HepG2 (cell line): ENCODE data around the gene SLC2A4. TPM values are rescaled to one million over a fixed set of nuclear protein-coding genes. Genes with fewer than 3 reads are reported as not detected.

Experiments used
- CHD4 ChIP-seq: fragments of 200-600 bp; sonication (generic); IDR thresholded peaks from 2 replicates; pipeline ENCODE4 v1.7.0; 2017; ENCODE audit warnings: mild to moderate bottlenecking, low read length, borderline replicate concordance
- ELF4 ChIP-seq: sonication (generic); formaldehyde crosslinking; IDR thresholded peaks from 2 replicates; pipeline ENCODE4 v1.5.0; 2020; ENCODE audit warnings: missing genetic modification reagents, mild to moderate bottlenecking, moderate library complexity, borderline replicate concordance
- FOXA3 ChIP-seq: IDR thresholded peaks from 2 replicates; pipeline ENCODE4 v1.6.1; 2016; ENCODE audit warnings: missing genetic modification reagents, missing compliant biosample characterization
- HNF4A ChIP-seq: sonication (generic); formaldehyde crosslinking; IDR thresholded peaks from 2 replicates; pipeline ENCODE4 v1.4.0; 2020; ENCODE audit warnings: missing genetic modification reagents
- KAT8 ChIP-seq: IDR thresholded peaks from 2 replicates; pipeline ENCODE4 v1.6.1; 2016; ENCODE audit warnings: missing genetic modification reagents, missing compliant biosample characterization
- MAFK ChIP-seq, 2 experiments: IDR thresholded peaks in 1 of 2; conservative IDR thresholded peaks in 1 of 2; 2 replicates each; pipeline ENCODE4 v1.6.1; 2011; ENCODE audit warnings: improper control_type of control experiment in 2 of 2, low read length in 2 of 2
- NR2F1 ChIP-seq, 2 experiments: fragments of 450-650 bp in 1 of 2; formaldehyde crosslinking in 1 of 2; IDR thresholded peaks; 2 replicates each; pipeline versions ENCODE4 v1.5.0 to v1.6.1; 2016 to 2020; ENCODE audit warnings: mild to moderate bottlenecking in 1 of 2, missing compliant biosample characterization in 1 of 2, missing genetic modification reagents in 1 of 2, moderate library complexity in 1 of 2
- POGZ ChIP-seq: sonication (generic); formaldehyde crosslinking; IDR thresholded peaks from 2 replicates; pipeline ENCODE4 v1.4.0; 2020; ENCODE audit warnings: mild to moderate bottlenecking, missing genetic modification reagents
- POLR2AphosphoS2 ChIP-seq: IDR thresholded peaks from 2 replicates; pipeline ENCODE4 v1.6.1; 2011; ENCODE audit warnings: low read depth, low read length, improper control_type of control experiment
- RAD51 ChIP-seq: fragments of 450-650 bp; IDR thresholded peaks from 2 replicates; pipeline ENCODE4 v1.6.1; 2016; ENCODE audit warnings: borderline replicate concordance
- RFXAP ChIP-seq: sonication (generic); formaldehyde crosslinking; IDR thresholded peaks from 2 replicates; pipeline ENCODE4 v1.4.0; 2020; ENCODE audit warnings: missing genetic modification reagents, borderline replicate concordance
- SYNCRIP ChIP-seq: fragments of 200-400 bp; formaldehyde crosslinking; IDR thresholded peaks from 2 replicates; pipeline ENCODE4 v1.6.1; 2018; ENCODE audit warnings: mild to moderate bottlenecking, low read depth, low read length; ENCODE audit not compliant: insufficient read depth
- YEATS4 ChIP-seq: sonication (generic); formaldehyde crosslinking; IDR thresholded peaks from 2 replicates; pipeline ENCODE4 v1.4.0; 2020; ENCODE audit warnings: missing genetic modification reagents, borderline replicate concordance
- ZBTB7A ChIP-seq: sonication (generic); formaldehyde crosslinking; IDR thresholded peaks from 2 replicates; pipeline ENCODE4 v1.8.0; 2022; ENCODE audit warnings: mild to moderate bottlenecking, missing genetic modification reagents
- ZNF10 ChIP-seq: sonication (generic); formaldehyde crosslinking; IDR thresholded peaks from 2 replicates; pipeline ENCODE4 v1.4.0; 2020; ENCODE audit warnings: mild to moderate bottlenecking, low read depth, missing genetic modification reagents, borderline replicate concordance
- ZNF207 ChIP-seq: fragments of 450-650 bp; IDR thresholded peaks from 2 replicates; pipeline ENCODE4 v1.6.1; 2016; ENCODE audit warnings: antibody characterized with exemption, borderline replicate concordance
- ZNF232 ChIP-seq: sonication (generic); formaldehyde crosslinking; IDR thresholded peaks from 2 replicates; pipeline ENCODE4 v1.4.0; 2020; ENCODE audit warnings: missing genetic modification reagents, borderline replicate concordance
- ZNF703 ChIP-seq: sonication (generic); formaldehyde crosslinking; IDR thresholded peaks from 2 replicates; pipeline ENCODE4 v1.5.1; 2020; ENCODE audit warnings: missing genetic modification reagents, mild to moderate bottlenecking, moderate library complexity, borderline replicate concordance
- polyA plus RNA-seq, 8 experiments: library from polyadenylated mRNA; depleted of rRNA in 3 of 8; stranded (reverse) in 7 of 8; unstranded in 1 of 8; fragments of >200 nt; fragmentation: Illumina TruSeq in 4 of 8; extraction: Trizol in 4 of 8; gene quantifications; 2 replicates each; pipeline versions ENCODE4 v1.2.1 to v1.2.3, GENCODE V29; 2011 to 2016; ENCODE audit warnings: low read depth in 4 of 8, missing spikeins in 1 of 8, mixed read lengths in 1 of 8; ENCODE audit not compliant: insufficient read depth in 1 of 8
- total RNA-seq, 5 experiments: library from RNA; depleted of rRNA; stranded (reverse); fragments of >200 nt; fragmentation: Illumina TruSeq; extraction: Trizol; gene quantifications; 2 replicates each; pipeline ENCODE4 v1.2.3, GENCODE V29; 2016; ENCODE audit warnings: low read depth in 1 of 5
- TF ChIP-seq, protein P1 (sequence below): sonication (generic); formaldehyde crosslinking; IDR thresholded peaks from 2 replicates; pipeline ENCODE4 v1.4.0; 2020; ENCODE audit warnings: missing genetic modification reagents
- TF ChIP-seq, protein P2 (sequence below): IDR thresholded peaks from 2 replicates; pipeline ENCODE4 v1.6.1; 2018; ENCODE audit warnings: missing genetic modification reagents
- TF ChIP-seq, protein P3 (sequence below): sonication (generic); formaldehyde crosslinking; IDR thresholded peaks from 2 replicates; pipeline ENCODE4 v1.5.0; 2020; ENCODE audit warnings: mild to moderate bottlenecking, missing genetic modification reagents, borderline replicate concordance
- TF ChIP-seq, protein P4 (sequence below): sonication (generic); IDR thresholded peaks from 2 replicates; pipeline ENCODE4 v1.6.1; 2016; ENCODE audit warnings: low read depth, borderline replicate concordance

Gene SLC2A4
- total and polyA plus RNA-seq, 2 of the 13 experiments (the other 11 are each of a cell fraction or from before 2014, with no cell fraction given) = 4.9 to 5.8 TPM

DNA sequence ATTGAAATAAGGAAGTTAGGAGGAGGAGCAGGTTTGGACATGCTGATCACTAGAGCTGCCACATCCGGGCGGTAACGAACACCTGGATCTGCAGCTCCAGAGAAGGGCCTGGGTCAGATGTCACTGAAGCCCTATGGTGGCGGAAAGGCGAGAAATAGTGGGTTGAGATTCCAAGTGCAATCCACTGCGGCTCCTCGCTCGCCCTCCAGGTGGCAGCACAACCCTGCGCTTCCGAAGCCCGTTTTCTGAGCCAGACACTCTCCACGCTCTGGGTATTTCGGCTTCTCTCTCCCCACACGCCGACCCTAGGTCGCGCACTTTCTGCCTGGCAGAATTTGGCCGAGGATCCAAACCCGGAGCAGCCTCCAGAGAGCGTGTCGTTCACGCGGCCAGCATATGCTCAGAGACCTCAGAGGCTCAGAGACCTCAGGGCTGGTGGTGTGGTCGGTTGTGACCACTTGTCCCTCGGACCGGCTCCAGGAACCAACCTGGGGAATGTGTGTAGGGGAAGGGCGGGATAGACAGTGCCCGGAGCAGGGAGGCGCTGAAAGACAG lies 922 bp upstream of the SLC2A4 start (continued):
- TF ChIP-seq, protein P1, sequence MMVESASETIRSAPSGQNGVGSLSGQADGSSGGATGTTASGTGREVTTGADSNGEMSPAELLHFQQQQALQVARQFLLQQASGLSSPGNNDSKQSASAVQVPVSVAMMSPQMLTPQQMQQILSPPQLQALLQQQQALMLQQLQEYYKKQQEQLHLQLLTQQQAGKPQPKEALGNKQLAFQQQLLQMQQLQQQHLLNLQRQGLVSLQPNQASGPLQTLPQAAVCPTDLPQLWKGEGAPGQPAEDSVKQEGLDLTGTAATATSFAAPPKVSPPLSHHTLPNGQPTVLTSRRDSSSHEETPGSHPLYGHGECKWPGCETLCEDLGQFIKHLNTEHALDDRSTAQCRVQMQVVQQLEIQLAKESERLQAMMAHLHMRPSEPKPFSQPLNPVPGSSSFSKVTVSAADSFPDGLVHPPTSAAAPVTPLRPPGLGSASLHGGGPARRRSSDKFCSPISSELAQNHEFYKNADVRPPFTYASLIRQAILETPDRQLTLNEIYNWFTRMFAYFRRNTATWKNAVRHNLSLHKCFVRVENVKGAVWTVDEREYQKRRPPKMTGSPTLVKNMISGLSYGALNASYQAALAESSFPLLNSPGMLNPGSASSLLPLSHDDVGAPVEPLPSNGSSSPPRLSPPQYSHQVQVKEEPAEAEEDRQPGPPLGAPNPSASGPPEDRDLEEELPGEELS (CRISPR knock-in tag) = no peak
- TF ChIP-seq, protein P2, sequence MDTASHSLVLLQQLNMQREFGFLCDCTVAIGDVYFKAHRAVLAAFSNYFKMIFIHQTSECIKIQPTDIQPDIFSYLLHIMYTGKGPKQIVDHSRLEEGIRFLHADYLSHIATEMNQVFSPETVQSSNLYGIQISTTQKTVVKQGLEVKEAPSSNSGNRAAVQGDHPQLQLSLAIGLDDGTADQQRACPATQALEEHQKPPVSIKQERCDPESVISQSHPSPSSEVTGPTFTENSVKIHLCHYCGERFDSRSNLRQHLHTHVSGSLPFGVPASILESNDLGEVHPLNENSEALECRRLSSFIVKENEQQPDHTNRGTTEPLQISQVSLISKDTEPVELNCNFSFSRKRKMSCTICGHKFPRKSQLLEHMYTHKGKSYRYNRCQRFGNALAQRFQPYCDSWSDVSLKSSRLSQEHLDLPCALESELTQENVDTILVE (CRISPR knock-in tag) = peak; percentile 71; the same call in 1 of the 2 replicates
- TF ChIP-seq ZNF10 (no peak), MAFK (conservative IDR thresholded peaks at IDR 0.05 in 1 of 2, IDR thresholded peaks at IDR 0.05 in 1 of 2; ENCODE audit: low read length in 2 of 2) (no peak), HNF4A (CRISPR knock-in tag) (no peak), ZNF232 (CRISPR knock-in tag) (no peak), SYNCRIP (no peak), RFXAP (CRISPR knock-in tag) (no peak; the same call in 1 of the 2 replicates), FOXA3 (CRISPR knock-in tag) (peak; percentile 37; the same call in 1 of the 2 replicates), POLR2AphosphoS2 (no peak), YEATS4 (CRISPR knock-in tag) (no peak; the same call in 1 of the 2 replicates), ELF4 (no peak), KAT8 (peak; percentile 52; the same call in 1 of the 2 replicates), POGZ (CRISPR knock-in tag) (peak; percentile 24), CHD4 (no peak), ZNF207 (no peak), ZNF703 (CRISPR knock-in tag) (peak; percentile 42; the same call in 1 of the 2 replicates), RAD51 (no peak), NR2F1 (CRISPR knock-in tag; IDR thresholded peaks at IDR 0.05) (no peak), ZBTB7A (CRISPR knock-in tag) (no peak)
- TF ChIP-seq, protein P3, sequence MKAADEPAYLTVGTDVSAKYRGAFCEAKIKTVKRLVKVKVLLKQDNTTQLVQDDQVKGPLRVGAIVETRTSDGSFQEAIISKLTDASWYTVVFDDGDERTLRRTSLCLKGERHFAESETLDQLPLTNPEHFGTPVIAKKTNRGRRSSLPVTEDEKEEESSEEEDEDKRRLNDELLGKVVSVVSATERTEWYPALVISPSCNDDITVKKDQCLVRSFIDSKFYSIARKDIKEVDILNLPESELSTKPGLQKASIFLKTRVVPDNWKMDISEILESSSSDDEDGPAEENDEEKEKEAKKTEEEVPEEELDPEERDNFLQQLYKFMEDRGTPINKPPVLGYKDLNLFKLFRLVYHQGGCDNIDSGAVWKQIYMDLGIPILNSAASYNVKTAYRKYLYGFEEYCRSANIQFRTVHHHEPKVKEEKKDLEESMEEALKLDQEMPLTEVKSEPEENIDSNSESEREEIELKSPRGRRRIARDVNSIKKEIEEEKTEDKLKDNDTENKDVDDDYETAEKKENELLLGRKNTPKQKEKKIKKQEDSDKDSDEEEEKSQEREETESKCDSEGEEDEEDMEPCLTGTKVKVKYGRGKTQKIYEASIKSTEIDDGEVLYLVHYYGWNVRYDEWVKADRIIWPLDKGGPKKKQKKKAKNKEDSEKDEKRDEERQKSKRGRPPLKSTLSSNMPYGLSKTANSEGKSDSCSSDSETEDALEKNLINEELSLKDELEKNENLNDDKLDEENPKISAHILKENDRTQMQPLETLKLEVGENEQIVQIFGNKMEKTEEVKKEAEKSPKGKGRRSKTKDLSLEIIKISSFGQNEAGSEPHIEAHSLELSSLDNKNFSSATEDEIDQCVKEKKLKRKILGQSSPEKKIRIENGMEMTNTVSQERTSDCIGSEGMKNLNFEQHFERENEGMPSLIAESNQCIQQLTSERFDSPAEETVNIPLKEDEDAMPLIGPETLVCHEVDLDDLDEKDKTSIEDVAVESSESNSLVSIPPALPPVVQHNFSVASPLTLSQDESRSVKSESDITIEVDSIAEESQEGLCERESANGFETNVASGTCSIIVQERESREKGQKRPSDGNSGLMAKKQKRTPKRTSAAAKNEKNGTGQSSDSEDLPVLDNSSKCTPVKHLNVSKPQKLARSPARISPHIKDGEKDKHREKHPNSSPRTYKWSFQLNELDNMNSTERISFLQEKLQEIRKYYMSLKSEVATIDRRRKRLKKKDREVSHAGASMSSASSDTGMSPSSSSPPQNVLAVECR (CRISPR knock-in tag) = peak; percentile 57; the same call in 1 of the 2 replicates
- TF ChIP-seq, protein P4, sequence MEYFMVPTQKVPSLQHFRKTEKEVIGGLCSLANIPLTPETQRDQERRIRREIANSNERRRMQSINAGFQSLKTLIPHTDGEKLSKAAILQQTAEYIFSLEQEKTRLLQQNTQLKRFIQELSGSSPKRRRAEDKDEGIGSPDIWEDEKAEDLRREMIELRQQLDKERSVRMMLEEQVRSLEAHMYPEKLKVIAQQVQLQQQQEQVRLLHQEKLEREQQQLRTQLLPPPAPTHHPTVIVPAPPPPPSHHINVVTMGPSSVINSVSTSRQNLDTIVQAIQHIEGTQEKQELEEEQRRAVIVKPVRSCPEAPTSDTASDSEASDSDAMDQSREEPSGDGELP = no peak
